ENCODE data around the gene DIS3L.

DIS3L gene

DNA sequence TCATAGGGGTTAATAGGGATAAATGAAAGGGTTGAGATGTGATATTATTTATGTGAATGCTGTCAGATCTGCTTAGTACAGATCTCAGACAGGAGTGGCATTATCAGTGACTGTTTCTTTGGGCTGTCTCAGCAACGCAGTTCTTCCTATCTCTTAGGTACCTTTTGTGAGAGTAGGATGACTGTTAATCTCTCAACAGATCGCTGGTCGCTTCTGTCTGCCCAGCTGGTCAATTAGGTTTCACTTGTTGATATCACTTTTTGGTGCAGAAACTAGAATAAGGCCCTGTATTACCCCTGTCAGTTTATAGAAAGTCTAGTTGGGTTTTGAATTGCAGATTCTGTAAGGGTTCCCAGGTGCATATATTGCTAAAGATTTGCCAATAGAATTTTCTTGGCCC lies 16.5 kb downstream of the DIS3L start:
- H3K27me3 ChIP-seq (replicated peaks): no peaks in the 10 kb centered on the region
- H3K4me3 ChIP-seq (ENCODE audit: low read depth, low read length): no peak overlapping the region
- in situ Hi-C loops (cut with HindIII; ENCODE audit: low pct_ligation_motif_present, low sequenced_read_pairs): no loop called here
- DNase-seq: no peak
- TF ChIP-seq, protein P1, sequence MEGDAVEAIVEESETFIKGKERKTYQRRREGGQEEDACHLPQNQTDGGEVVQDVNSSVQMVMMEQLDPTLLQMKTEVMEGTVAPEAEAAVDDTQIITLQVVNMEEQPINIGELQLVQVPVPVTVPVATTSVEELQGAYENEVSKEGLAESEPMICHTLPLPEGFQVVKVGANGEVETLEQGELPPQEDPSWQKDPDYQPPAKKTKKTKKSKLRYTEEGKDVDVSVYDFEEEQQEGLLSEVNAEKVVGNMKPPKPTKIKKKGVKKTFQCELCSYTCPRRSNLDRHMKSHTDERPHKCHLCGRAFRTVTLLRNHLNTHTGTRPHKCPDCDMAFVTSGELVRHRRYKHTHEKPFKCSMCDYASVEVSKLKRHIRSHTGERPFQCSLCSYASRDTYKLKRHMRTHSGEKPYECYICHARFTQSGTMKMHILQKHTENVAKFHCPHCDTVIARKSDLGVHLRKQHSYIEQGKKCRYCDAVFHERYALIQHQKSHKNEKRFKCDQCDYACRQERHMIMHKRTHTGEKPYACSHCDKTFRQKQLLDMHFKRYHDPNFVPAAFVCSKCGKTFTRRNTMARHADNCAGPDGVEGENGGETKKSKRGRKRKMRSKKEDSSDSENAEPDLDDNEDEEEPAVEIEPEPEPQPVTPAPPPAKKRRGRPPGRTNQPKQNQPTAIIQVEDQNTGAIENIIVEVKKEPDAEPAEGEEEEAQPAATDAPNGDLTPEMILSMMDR (IDR thresholded peaks at IDR 0.05; ENCODE audit: low read depth, low read length, missing control alignments): no peak
- H3K36me3 ChIP-seq (replicated peaks): peaks cover 3% of the 10 kb centered on the region
- no peak overlapping the region for H3K27ac ChIP-seq

- Histone ChIP-seq H3K27me3 (replicated peaks) (no peaks in the 10 kb centered on the region), H3K27ac (no peak overlapping the region), H3K4me3 (ENCODE audit: low read depth, low read length) (no peak overlapping the region), H3K36me3 (replicated peaks) (peaks cover 3% of the 10 kb centered on the region)
- TF ChIP-seq, protein P1 (IDR thresholded peaks at IDR 0.05; ENCODE audit: low read depth, low read length, missing control alignments): no peak
- in situ Hi-C loops (cut with HindIII; ENCODE audit: low pct_ligation_motif_present, low sequenced_read_pairs): no loop called here
- DNase-seq: no peak
Observed at GRCh38 chr15:66310786-66311185, 17.4 kb downstream of the DIS3L start.

GRCh38 chr15:66312144-66312543 lies 18.8 kb downstream of the DIS3L start:
- DNase-seq: no peak

GRCh38 chr15:66323312-66323928 lies 30.1 kb downstream of the DIS3L start:
- Histone ChIP-seq H3K27me3 (replicated peaks) (no peaks in the 10 kb centered on the region), H3K27ac (no peak overlapping the region), H3K4me3 (ENCODE audit: low read depth, low read length) (no peak overlapping the region), H3K36me3 (replicated peaks) (peaks cover 9% of the 10 kb centered on the region)
- in situ Hi-C loops (cut with HindIII; ENCODE audit: low pct_ligation_motif_present, low sequenced_read_pairs): no loop called here
- TF ChIP-seq, protein P1 (IDR thresholded peaks at IDR 0.05; ENCODE audit: low read depth, low read length, missing control alignments): no peak
- no peak for DNase-seq

More at GRCh38 chr15:66312144-66312543, 18.8 kb downstream of the DIS3L start:
- in situ Hi-C loops (cut with HindIII; ENCODE audit: low pct_ligation_motif_present, low sequenced_read_pairs): no loop called here
- no peaks in the 10 kb centered on the region for H3K27me3 ChIP-seq (replicated peaks)
- TF ChIP-seq, protein P1 (IDR thresholded peaks at IDR 0.05; ENCODE audit: low read depth, low read length, missing control alignments): no peak
- peaks cover 3% of the 10 kb centered on the region for H3K36me3 ChIP-seq (replicated peaks)
- H3K4me3 ChIP-seq (ENCODE audit: low read depth, low read length): no peak overlapping the region
- no peak overlapping the region for H3K27ac ChIP-seq

DNA sequence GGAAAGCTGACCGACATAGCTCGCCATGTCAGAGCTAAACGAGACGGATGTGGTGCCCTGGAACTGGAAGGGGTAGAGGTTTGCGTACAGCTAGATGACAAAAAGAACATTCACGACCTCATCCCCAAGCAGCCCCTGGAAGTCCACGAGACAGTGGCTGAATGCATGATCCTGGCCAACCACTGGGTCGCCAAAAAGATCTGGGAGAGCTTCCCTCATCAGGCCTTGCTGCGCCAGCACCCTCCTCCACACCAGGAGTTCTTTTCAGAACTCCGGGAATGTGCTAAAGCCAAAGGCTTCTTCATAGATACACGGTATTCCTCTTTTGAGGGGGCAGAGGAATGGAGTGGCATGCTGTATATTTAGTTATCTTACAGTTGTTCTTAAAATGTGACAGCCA lies 32.7 kb downstream of the DIS3L start:
- in situ Hi-C loops (cut with HindIII; ENCODE audit: low pct_ligation_motif_present, low sequenced_read_pairs): no loop called here
- H3K36me3 ChIP-seq (replicated peaks): peaks cover 12% of the 10 kb centered on the region

More for the DNA sequence above, 32.7 kb downstream of the DIS3L start:
- Histone ChIP-seq H3K4me3 (ENCODE audit: low read depth, low read length) (no peak overlapping the region), H3K27ac (no peak overlapping the region), H3K27me3 (replicated peaks) (no peaks in the 10 kb centered on the region)
- no peak for DNase-seq
- TF ChIP-seq, protein P1 (IDR thresholded peaks at IDR 0.05; ENCODE audit: low read depth, low read length, missing control alignments): no peak
